C4-2B (cell line): Measurements from ENCODE around the gene UBE2L3.

Experiments used
- CTCF ChIP-seq: fragments of 450-650 bp; conservative IDR thresholded peaks from 2 replicates; pipeline ENCODE4 v1.5.1; 2017; ENCODE audit warnings: mild to moderate bottlenecking
- ZFX ChIP-seq: fragments of 450-650 bp; IDR thresholded peaks from 2 replicates; pipeline ENCODE4 v1.6.1; 2017

DNA sequence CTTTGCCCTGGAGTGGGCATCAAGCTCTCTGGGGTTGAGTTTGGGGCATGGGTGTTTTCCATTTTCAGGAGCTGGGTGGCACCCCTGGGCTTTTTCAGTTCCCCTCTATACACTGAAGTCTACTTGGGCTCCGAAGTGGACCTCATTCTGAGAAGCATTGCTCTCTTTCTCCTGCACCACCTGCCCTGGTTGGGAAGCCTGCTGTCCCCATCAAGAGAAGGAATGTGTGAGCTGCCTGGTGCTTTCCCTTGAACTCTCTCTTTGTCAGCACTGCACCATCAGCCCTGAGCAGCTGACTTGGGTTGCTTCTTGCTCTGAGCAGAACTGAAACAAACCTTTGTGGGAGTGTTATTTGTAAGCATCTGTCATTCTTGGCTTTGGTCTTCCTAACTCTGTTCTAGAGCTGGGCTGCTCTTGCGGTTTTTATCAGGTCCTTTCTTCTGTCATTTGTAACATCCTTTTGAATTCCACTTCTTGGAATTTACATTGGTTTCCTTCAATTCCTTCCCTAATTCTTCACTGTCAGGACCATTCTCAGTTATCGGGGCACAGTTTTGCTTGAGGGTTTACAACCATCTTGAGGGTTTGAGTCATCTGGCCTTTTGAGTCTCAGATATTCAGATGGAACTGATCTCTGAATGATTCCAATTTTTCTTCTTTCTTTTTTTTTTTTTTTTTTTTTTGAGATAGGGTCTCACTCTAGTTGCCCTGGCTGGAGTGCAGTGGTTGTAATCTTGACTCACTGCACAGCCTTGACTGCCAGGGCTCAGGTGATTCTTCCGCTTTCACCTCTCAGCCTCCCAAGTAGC is 20.5 kb downstream of the UBE2L3 start:
- TF ChIP-seq CTCF, result no peak
- no peak for TF ChIP-seq ZFX
